OCI-LY1 (cell line): ENCODE data around the gene KCNN3.
A peak's percentile ranks its signal among the peaks of the same experiment; 100 is the strongest.

Experiments used
- H2AFZ ChIP-seq: fragments of 200-600 bp; sonication (generic), shearing (Covaris generic); 2 replicates; pipeline ENCODE4 v1.6.0; 2014; ENCODE audit warnings: antibody characterized with exemption, mild to moderate bottlenecking, low read length
- H3F3A ChIP-seq: fragments of 200-600 bp; sonication (generic), shearing (Covaris generic); 2 replicates; pipeline ENCODE4 v1.6.0; 2014; ENCODE audit warnings: mild to moderate bottlenecking, antibody characterized with exemption, low read length, moderate library complexity; ENCODE audit not compliant: insufficient read depth
- H3K27ac ChIP-seq: fragments of 200-600 bp; sonication (generic); 2 replicates; pipeline ENCODE4 v1.5.1; 2014; ENCODE audit warnings: low read length, mixed run types, mild to moderate bottlenecking, low read depth; ENCODE audit not compliant: poor library complexity, severe bottlenecking
- H3K27me3 ChIP-seq: fragments of 200-600 bp; sonication (generic); 2 replicates; pipeline ENCODE4 v1.6.0; 2014; ENCODE audit warnings: antibody characterized with exemption, mild to moderate bottlenecking, low read length, moderate library complexity; ENCODE audit not compliant: insufficient read depth
- H3K36me3 ChIP-seq: fragments of 200-600 bp; sonication (generic); 2 replicates; pipeline ENCODE4 v1.6.1; 2014; ENCODE audit warnings: mild to moderate bottlenecking, antibody characterized with exemption, low read length, moderate library complexity, mixed read lengths; ENCODE audit not compliant: insufficient read depth
- H3K4me1 ChIP-seq: fragments of 200-600 bp; sonication (generic); 2 replicates; pipeline ENCODE4 v1.5.1; 2014; ENCODE audit warnings: mild to moderate bottlenecking, low read length, moderate library complexity; ENCODE audit not compliant: insufficient read depth, severe bottlenecking
- H3K4me2 ChIP-seq: fragments of 200-600 bp; sonication (generic), shearing (Covaris generic); 2 replicates; pipeline ENCODE4 v1.6.1; 2014; ENCODE audit warnings: low read length
- H3K4me3 ChIP-seq: fragments of 200-600 bp; sonication (generic); 2 replicates; pipeline ENCODE4 v1.5.1; 2014; ENCODE audit warnings: low read length, low read depth, mild to moderate bottlenecking, mixed read lengths; ENCODE audit not compliant: poor library complexity, severe bottlenecking
- H3K79me2 ChIP-seq: fragments of 200-600 bp; shearing (Covaris generic); 2 replicates; pipeline ENCODE4 v1.6.1; 2016; ENCODE audit warnings: mixed run types, low read length, mixed read lengths; ENCODE audit not compliant: insufficient read depth
- H3K9ac ChIP-seq: fragments of 200-600 bp; sonication (generic), shearing (Covaris generic); 2 replicates; pipeline ENCODE4 v1.6.1; 2014; ENCODE audit warnings: mild to moderate bottlenecking, low read length, mixed read lengths
- H3K9me2 ChIP-seq: fragments of 200-600 bp; sonication (generic), shearing (Covaris generic); 2 replicates; pipeline ENCODE4 v1.6.1; 2014; ENCODE audit warnings: low read depth, mild to moderate bottlenecking, low read length, mixed read lengths
- H3K9me3 ChIP-seq: fragments of 200-600 bp; shearing (Covaris generic); 2 replicates; pipeline ENCODE4 v1.6.1; 2014; ENCODE audit warnings: low read length, mixed read lengths
- H4K20me1 ChIP-seq: fragments of 200-600 bp; sonication (generic), shearing (Covaris generic); 2 replicates; pipeline ENCODE4 v1.6.0; 2016; ENCODE audit warnings: mild to moderate bottlenecking, low read length; ENCODE audit not compliant: insufficient read depth
- CTCF ChIP-seq: fragments of 200-600 bp; sonication (generic), shearing (Covaris generic); IDR thresholded peaks from 2 replicates; pipeline ENCODE4 v1.5.1; 2017; ENCODE audit warnings: mild to moderate bottlenecking, antibody characterized with exemption, low read length, moderate library complexity, mixed read lengths
- EZH2 ChIP-seq: fragments of 200-600 bp; sonication (generic), shearing (Covaris generic); IDR thresholded peaks from 2 replicates; pipeline ENCODE4 v1.8.0; 2017; ENCODE audit warnings: borderline replicate concordance, mixed run types, mild to moderate bottlenecking, antibody characterized with exemption, low read length, moderate library complexity, mixed read lengths

Gene KCNN3

GRCh38 chr1:154773551-154773950, 96.5 kb downstream of the KCNN3 start:
- no peak overlapping the region for H2AFZ ChIP-seq
- TF ChIP-seq CTCF (no peak), EZH2 (no peak)
- H4K20me1 ChIP-seq = no peaks in the 10 kb centered on the region
- H3K4me1 ChIP-seq = no peaks in the 10 kb centered on the region
- no peaks in the 10 kb centered on the region for H3K79me2 ChIP-seq
- H3K4me3 ChIP-seq = no peak overlapping the region
- H3K9me3 ChIP-seq = no peaks in the 10 kb centered on the region
- H3F3A ChIP-seq = no peaks in the 10 kb centered on the region
- H3K27ac ChIP-seq = no peak overlapping the region
- H3K9ac ChIP-seq = no peak overlapping the region
- H3K9me2 ChIP-seq = no peaks in the 10 kb centered on the region
- no peaks in the 10 kb centered on the region for H3K27me3 ChIP-seq
- H3K36me3 ChIP-seq = peaks cover 57% of the 10 kb centered on the region
- H3K4me2 ChIP-seq = no peak overlapping the region

- H3K79me2 ChIP-seq = no peaks in the 10 kb centered on the region
- no peaks in the 10 kb centered on the region for H3K27me3 ChIP-seq
- H3K9ac ChIP-seq = no peak overlapping the region
- H4K20me1 ChIP-seq = no peaks in the 10 kb centered on the region
- no peaks in the 10 kb centered on the region for H3F3A ChIP-seq
- no peaks in the 10 kb centered on the region for H3K9me3 ChIP-seq
- TF ChIP-seq EZH2 (no peak), CTCF (peak; percentile 25; the same call in 1 of the 2 replicates)
- H3K9me2 ChIP-seq = no peaks in the 10 kb centered on the region
- H3K4me3 ChIP-seq = no peak overlapping the region
- H3K4me2 ChIP-seq = no peak overlapping the region
- no peak overlapping the region for H2AFZ ChIP-seq
- peaks cover 62% of the 10 kb centered on the region for H3K36me3 ChIP-seq
- no peaks in the 10 kb centered on the region for H3K4me1 ChIP-seq
- no peak overlapping the region for H3K27ac ChIP-seq
These were observed 97.2 kb downstream of the KCNN3 start for GRCh38 chr1:154772606-154773506.

- Histone ChIP-seq H3K27ac (no peak overlapping the region), H2AFZ (no peak overlapping the region), H3K4me1 (no peaks in the 10 kb centered on the region), H3K27me3 (no peaks in the 10 kb centered on the region), H3K4me3 (no peak overlapping the region), H3K9me2 (no peaks in the 10 kb centered on the region), H4K20me1 (no peaks in the 10 kb centered on the region), H3K36me3 (peaks cover 66% of the 10 kb centered on the region), H3K9ac (no peak overlapping the region), H3K4me2 (no peak overlapping the region), H3K79me2 (no peaks in the 10 kb centered on the region), H3F3A (no peaks in the 10 kb centered on the region), H3K9me3 (no peaks in the 10 kb centered on the region)
- TF ChIP-seq CTCF = no peak
- TF ChIP-seq EZH2 = no peak
These were observed 98.0 kb downstream of the KCNN3 start for GRCh38 chr1:154772056-154772455.
